Upper lobe of left lung (tissue), 6 donors: ENCODE measurements around the gene RPP38. TPM values are rescaled to one million over a fixed set of nuclear protein-coding genes. Genes with fewer than 3 reads are reported as not detected.

Experiments
- ATAC-seq, 2 donors: fragments of 200-7000 bp; cut with Tn5 transposase; one replicate each; pipeline ENCODE4 v1.9.1; 2022; ENCODE audit warnings: mild to moderate bottlenecking in 2 of 2, moderate library complexity in 2 of 2; ENCODE audit not compliant: low FRiP score in 2 of 2
- DNase-seq, 2 donors: peaks; one replicate each; pipeline ENCODE4 v3.0.0-alpha.2; 2019 to 2020
- H3K27ac ChIP-seq, 4 donors: fragments of 200-600 bp; sonication (generic); one replicate each; pipeline ENCODE4 v1.5.1; 2016 to 2019
- H3K27me3 ChIP-seq, 4 donors: fragments of 200-600 bp; sonication (generic); one replicate each; pipeline ENCODE4 v1.5.1; 2017 to 2019
- H3K36me3 ChIP-seq, 4 donors: fragments of 200-600 bp; sonication (generic); one replicate each; pipeline ENCODE4 v1.5.1; 2016 to 2019
- H3K4me1 ChIP-seq, 4 donors: fragments of 200-600 bp; sonication (generic); one replicate each; pipeline ENCODE4 v1.5.1; 2018 to 2019
- H3K4me3 ChIP-seq, 4 donors: fragments of 200-600 bp; sonication (generic); one replicate each; pipeline ENCODE4 v1.5.1; 2017 to 2019; ENCODE audit warnings: mild to moderate bottlenecking in 2 of 4, moderate library complexity in 1 of 4
- H3K9me3 ChIP-seq, 4 donors: fragments of 200-600 bp; sonication (generic); one replicate each; pipeline ENCODE4 v1.5.1; 2018 to 2019
- CTCF ChIP-seq, 6 experiments: fragments of 450-650 bp in 4 of 6; fragments of 200-600 bp in 2 of 6; sonication (generic) in 2 of 6; IDR thresholded peaks; one replicate each; pipeline ENCODE4 v1.5.1; 2016 to 2019; ENCODE audit warnings: antibody characterized with exemption in 6 of 6
- EP300 ChIP-seq, 4 donors: sonication (generic); formaldehyde crosslinking; IDR thresholded peaks; one replicate each; pipeline ENCODE4 v1.5.1; 2017; ENCODE audit warnings: antibody characterized with exemption in 4 of 4, control low read depth in 2 of 4
- POLR2A ChIP-seq, 4 donors: fragments of 450-650 bp; IDR thresholded peaks; one replicate each; pipeline ENCODE4 v1.5.1; 2016 to 2017; ENCODE audit warnings: antibody characterized with exemption in 4 of 4, mild to moderate bottlenecking in 2 of 4
- POLR2AphosphoS5 ChIP-seq, 2 donors: sonication (generic); formaldehyde crosslinking; IDR thresholded peaks; one replicate each; pipeline ENCODE4 v1.5.1; 2017; ENCODE audit warnings: antibody characterized with exemption in 2 of 2
- WGBS, 2 donors: methylation state at CpG; one replicate each; pipeline ENCODE4 v1.1.5; 2017 to 2018; 5-methylcytosine and 5-hydroxymethylcytosine counted together
- total RNA-seq, 6 donors: library from RNA; depleted of rRNA in 4 of 6; stranded (reverse); fragments of >200 nt in 4 of 6; gene quantifications; one replicate each; pipeline versions ENCODE4 v1.1.0 to v1.2.1, GENCODE V29; 2016 to 2021
- donor health status: DM: no; HTN: no; CAD: no; lungs with moderate emphysema.
- donor health status: DM: no; HTN: yes; CAD: no; lungs with severe emphysema.

The RPP38 gene
- total RNA-seq, 6 donors from 2014 or later: 6.4 to 27.2 (median 13.6) TPM

GRCh38 chr10:15136129-15137035 is 39.2 kb downstream of the RPP38 start:
- Histone ChIP-seq H3K9me3 (no peaks in the 10 kb centered on the region), H3K4me1 (no peaks in the 10 kb centered on the region), H3K27ac (no peak overlapping the region), H3K27me3 (no peaks in the 10 kb centered on the region), H3K4me3 (no peak overlapping the region), H3K36me3 (peaks cover 0 to 49% (median 18%) of the 10 kb centered on the region in 4 donors)
- DNase-seq (no peak), ATAC-seq (no peak)
- 80 to 89% methylated on average over 11 of the region's 11 CpGs for WGBS, 2 donors
- no peak for TF ChIP-seq POLR2AphosphoS5 (IDR thresholded peaks at IDR 0.05)

GRCh38 chr10:15137036-15137359 is 39.8 kb downstream of the RPP38 start:
- Histone ChIP-seq H3K27me3 (no peaks in the 10 kb centered on the region), H3K36me3 (peaks cover 0 to 43% (median 18%) of the 10 kb centered on the region in 4 donors), H3K27ac (no peak overlapping the region), H3K4me3 (no peak overlapping the region), H3K9me3 (no peaks in the 10 kb centered on the region), H3K4me1 (no peaks in the 10 kb centered on the region)
- 65 to 73% methylated on average over 4 of the region's 4 CpGs for WGBS, 2 donors
- no peak for TF ChIP-seq EP300 (IDR thresholded peaks at IDR 0.05)
- DNase-seq (no peak), ATAC-seq (no peak)

- Histone ChIP-seq H3K27me3 (no peaks in the 10 kb centered on the region), H3K36me3 (peaks cover 0 to 36% (median 16%) of the 10 kb centered on the region in 4 donors), H3K4me3 (no peak overlapping the region), H3K27ac (no peak overlapping the region), H3K4me1 (no peaks in the 10 kb centered on the region), H3K9me3 (no peaks in the 10 kb centered on the region)
- no peak for DNase-seq
- TF ChIP-seq EP300 (IDR thresholded peaks at IDR 0.05): no peak
- TF ChIP-seq POLR2A (IDR thresholded peaks at IDR 0.05): no peak
- TF ChIP-seq CTCF (IDR thresholded peaks at IDR 0.05): no peak
- TF ChIP-seq POLR2AphosphoS5 (IDR thresholded peaks at IDR 0.05): no peak
- ATAC-seq: no peak
- 92 to 100% methylated on average over 1 of the region's 1 CpG for WGBS, 2 donors
Observed at GRCh38 chr10:15137636-15138035, 40.5 kb downstream of the RPP38 start.

- no peak for ATAC-seq
- WGBS, 2 donors: 95 to 98% methylated on average over 7 of the region's 7 CpGs
- no peak for DNase-seq
- Histone ChIP-seq H3K27ac (no peak overlapping the region), H3K27me3 (no peaks in the 10 kb centered on the region), H3K4me3 (no peak overlapping the region), H3K9me3 (no peaks in the 10 kb centered on the region), H3K36me3 (peaks cover 0 to 8% (median 0%) of the 10 kb centered on the region in 4 donors), H3K4me1 (no peaks in the 10 kb centered on the region)
- TF ChIP-seq EP300 (IDR thresholded peaks at IDR 0.05): no peak
Observed at GRCh38 chr10:15140698-15141097, 43.5 kb downstream of the RPP38 start.

- TF ChIP-seq POLR2AphosphoS5 (IDR thresholded peaks at IDR 0.05) (no peak), EP300 (IDR thresholded peaks at IDR 0.05) (no peak), CTCF (IDR thresholded peaks at IDR 0.05) (no peak), POLR2A (IDR thresholded peaks at IDR 0.05) (no peak)
- 73 to 75% methylated on average over 16 of the region's 16 CpGs for WGBS, 2 donors
- Histone ChIP-seq H3K27ac (no peak overlapping the region), H3K9me3 (no peaks in the 10 kb centered on the region), H3K4me1 (no peaks in the 10 kb centered on the region), H3K36me3 (peaks cover 0 to 8% (median 0%) of the 10 kb centered on the region in 4 donors), H3K4me3 (no peak overlapping the region), H3K27me3 (no peaks in the 10 kb centered on the region)
- ATAC-seq (no peak), DNase-seq (no peak)
Observed at GRCh38 chr10:15141136-15142054, 44.2 kb downstream of the RPP38 start.

GRCh38 chr10:15144788-15145187 is 47.6 kb downstream of the RPP38 start:
- Histone ChIP-seq H3K27ac (no peak overlapping the region), H3K9me3 (no peaks in the 10 kb centered on the region), H3K4me3 (no peak overlapping the region), H3K36me3 (peaks cover 0 to 3% (median 0%) of the 10 kb centered on the region in 4 donors), H3K4me1 (no peaks in the 10 kb centered on the region), H3K27me3 (no peaks in the 10 kb centered on the region)
- 66 to 75% methylated on average over 4 of the region's 4 CpGs for WGBS, 2 donors
- ATAC-seq: no peak
- TF ChIP-seq EP300 (IDR thresholded peaks at IDR 0.05) (no peak), CTCF (IDR thresholded peaks at IDR 0.05) (no peak), POLR2A (IDR thresholded peaks at IDR 0.05) (no peak), POLR2AphosphoS5 (IDR thresholded peaks at IDR 0.05) (no peak)
- no peak for DNase-seq
